Natural killer cell (primary cell): ENCODE results near the gene ZNF124. TPM values are rescaled to one million over a fixed set of nuclear protein-coding genes. Genes with fewer than 3 reads are reported as not detected.
A peak's percentile ranks its signal among the peaks of the same experiment; 100 is the strongest.

ENCODE experiments used
- ATAC-seq, 3 donors: fragments of 150-1000 bp in 2 of 3; fragments of 200-7000 bp in 1 of 3; cut with Tn5 transposase; 1 replicate in 1 of 3; 2 replicates in 2 of 3; pipeline ENCODE4 v1.10.0; 2021; ENCODE audit warnings: mild to moderate bottlenecking in 2 of 3, moderate library complexity in 2 of 3
- DNase-seq, 2 donors: peaks; one replicate each; pipeline versions ENCODE4 v3.0.0 to v3.0.0-alpha.2; 2013 to 2021; ENCODE audit warnings: mixed read lengths in 1 of 2
- H3K27ac ChIP-seq: one replicate; pipeline ENCODE4 v1.5.1; 2013; ENCODE audit warnings: mild to moderate bottlenecking, low read length
- H3K27me3 ChIP-seq: one replicate; pipeline ENCODE4 v1.6.1; 2013; ENCODE audit warnings: low read length; ENCODE audit not compliant: control insufficient read depth, insufficient read depth
- H3K36me3 ChIP-seq: one replicate; pipeline ENCODE4 v1.6.1; 2013; ENCODE audit warnings: low read length; ENCODE audit not compliant: control insufficient read depth, insufficient read depth
- H3K4me1 ChIP-seq: one replicate; pipeline ENCODE4 v1.6.1; 2013; ENCODE audit warnings: low read length; ENCODE audit not compliant: control insufficient read depth, insufficient read depth
- H3K4me3 ChIP-seq: one replicate; pipeline ENCODE4 v1.5.1; 2013; ENCODE audit warnings: low read length
- H3K9me3 ChIP-seq: one replicate; pipeline ENCODE4 v1.6.1; 2013; ENCODE audit warnings: low read length; ENCODE audit not compliant: control insufficient read depth, insufficient read depth
- H3K27ac Mint-ChIP-seq, 2 donors: one replicate each; pipeline ENCODE4 v1.8.0; 2022; ENCODE audit warnings: mild to moderate bottlenecking in 2 of 2, mixed read lengths in 2 of 2, moderate library complexity in 1 of 2
- H3K27me3 Mint-ChIP-seq, 2 donors: one replicate each; pipeline ENCODE4 v1.8.0; 2022; ENCODE audit warnings: low read depth in 2 of 2, mixed read lengths in 2 of 2
- H3K36me3 Mint-ChIP-seq: one replicate; pipeline ENCODE4 v1.8.0; 2022; ENCODE audit warnings: mixed read lengths
- H3K4me1 Mint-ChIP-seq, 2 donors: one replicate each; pipeline ENCODE4 v1.8.0; 2022; ENCODE audit warnings: mixed read lengths in 2 of 2
- H3K4me3 Mint-ChIP-seq: one replicate; pipeline ENCODE4 v1.8.0; 2022; ENCODE audit warnings: mild to moderate bottlenecking, moderate library complexity, mixed read lengths
- H3K9me3 Mint-ChIP-seq, 2 donors: one replicate each; pipeline ENCODE4 v1.8.0; 2022; ENCODE audit warnings: mixed read lengths in 2 of 2
- WGBS: methylation state at CpG from one replicate; pipeline ENCODE4 v1.1.7; 2013; ENCODE audit warnings: missing lambda C conversion rate; ENCODE audit not compliant: insufficient coverage; 5-methylcytosine and 5-hydroxymethylcytosine counted together
- intact Hi-C: fragments of 100-400 bp; cut with micrococcal nuclease; formaldehyde crosslinking; loops from one replicate; pipeline ENCODE4 v1.14.2; 2022
- total RNA-seq, 4 donors: library from RNA; stranded (reverse); fragments of 120-200 nt in 1 of 4; gene quantifications; one replicate each; pipeline versions ENCODE4 v1.2.3 to v1.2.4, GENCODE V29; 2013 to 2022
- TF ChIP-seq, protein P1 (sequence below): fragments of 200-600 bp; IDR thresholded peaks from one replicate; pipeline ENCODE4 v1.8.0; 2022; ENCODE audit warnings: antibody characterized with exemption

ZNF124 gene
- total RNA-seq, 3 donors from 2014 or later (not counting 1 experiment from before 2014, with no cell fraction given), result 22.0 to 50.6 (median 31.2) TPM

DNA sequence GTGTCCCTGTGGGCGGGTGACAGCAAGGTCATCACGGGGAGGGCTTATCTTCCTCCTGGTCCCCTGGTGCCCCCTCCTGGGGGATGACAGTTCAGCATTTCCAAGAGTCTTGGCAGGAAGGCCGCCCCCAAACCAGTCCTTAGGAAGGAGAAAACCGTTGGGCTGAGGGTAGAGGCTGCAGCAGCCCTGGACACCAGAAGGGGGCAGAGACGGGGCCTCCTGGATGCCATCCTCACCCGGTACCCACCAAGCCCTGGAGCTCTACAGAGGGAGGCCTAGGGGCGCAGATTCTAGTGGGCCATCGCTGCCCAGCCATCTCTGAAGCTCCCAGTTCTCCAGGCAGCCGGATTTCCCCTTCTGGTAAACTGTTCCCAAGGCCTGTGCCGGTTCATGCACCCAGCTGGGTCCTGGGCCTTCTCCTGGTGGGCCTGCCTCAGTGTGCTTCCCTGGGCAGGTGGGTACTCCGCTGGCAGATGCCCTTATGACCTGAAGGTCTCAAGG, 52.8 kb downstream of the ZNF124 start:
- Mint-ChIP-seq H3K27ac (no peak overlapping the region), H3K4me1 (peaks cover 0 to 3% of the 10 kb centered on the region in 2 donors), H3K36me3 (no peaks in the 10 kb centered on the region), H3K9me3 (no peaks in the 10 kb centered on the region), H3K27me3 (no peaks in the 10 kb centered on the region), H3K4me3 (no peak overlapping the region)
- Histone ChIP-seq H3K4me3 (no peak overlapping the region), H3K9me3 (no peaks in the 10 kb centered on the region), H3K27me3 (no peaks in the 10 kb centered on the region), H3K4me1 (no peaks in the 10 kb centered on the region), H3K27ac (no peak overlapping the region), H3K36me3 (no peaks in the 10 kb centered on the region)
- peak in 2 of 3 donors; percentile 40 to 56 for ATAC-seq
- TF ChIP-seq, protein P1, sequence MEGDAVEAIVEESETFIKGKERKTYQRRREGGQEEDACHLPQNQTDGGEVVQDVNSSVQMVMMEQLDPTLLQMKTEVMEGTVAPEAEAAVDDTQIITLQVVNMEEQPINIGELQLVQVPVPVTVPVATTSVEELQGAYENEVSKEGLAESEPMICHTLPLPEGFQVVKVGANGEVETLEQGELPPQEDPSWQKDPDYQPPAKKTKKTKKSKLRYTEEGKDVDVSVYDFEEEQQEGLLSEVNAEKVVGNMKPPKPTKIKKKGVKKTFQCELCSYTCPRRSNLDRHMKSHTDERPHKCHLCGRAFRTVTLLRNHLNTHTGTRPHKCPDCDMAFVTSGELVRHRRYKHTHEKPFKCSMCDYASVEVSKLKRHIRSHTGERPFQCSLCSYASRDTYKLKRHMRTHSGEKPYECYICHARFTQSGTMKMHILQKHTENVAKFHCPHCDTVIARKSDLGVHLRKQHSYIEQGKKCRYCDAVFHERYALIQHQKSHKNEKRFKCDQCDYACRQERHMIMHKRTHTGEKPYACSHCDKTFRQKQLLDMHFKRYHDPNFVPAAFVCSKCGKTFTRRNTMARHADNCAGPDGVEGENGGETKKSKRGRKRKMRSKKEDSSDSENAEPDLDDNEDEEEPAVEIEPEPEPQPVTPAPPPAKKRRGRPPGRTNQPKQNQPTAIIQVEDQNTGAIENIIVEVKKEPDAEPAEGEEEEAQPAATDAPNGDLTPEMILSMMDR, result no peak
- intact Hi-C loops, result no loop called here
- WGBS, result 67% methylated on average over 11 of the region's 11 CpGs
- peak in 1 of 2 donors; percentile 43 for DNase-seq

DNA sequence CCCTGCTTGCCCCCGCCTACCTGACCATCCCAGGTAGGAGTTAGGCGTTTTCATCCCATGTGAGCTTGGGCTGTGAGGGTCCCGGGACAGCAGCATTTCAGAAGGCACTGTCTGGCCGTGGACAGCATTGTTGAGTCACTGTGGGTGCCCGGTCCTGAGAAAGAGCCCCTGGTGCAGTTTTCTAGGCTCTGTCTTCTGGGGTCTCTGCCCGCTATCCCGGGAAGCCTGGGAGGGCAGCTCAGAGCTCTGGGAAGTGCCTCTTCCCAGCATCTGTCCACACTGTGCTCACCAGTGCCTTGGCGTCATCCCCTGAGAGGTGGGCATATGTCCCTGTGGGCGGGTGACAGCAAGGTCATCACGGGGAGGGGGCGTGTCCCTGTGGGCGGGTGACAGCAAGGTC, 56.3 kb downstream of the ZNF124 start:
- 93% methylated on average over 8 of the region's 12 CpGs for WGBS
- peak overlapping the region in 1 of 2 donors; percentile 78 for H3K27ac Mint-ChIP-seq
- TF ChIP-seq, protein P1, result no peak
- no peak overlapping the region for H3K4me3 Mint-ChIP-seq
- ATAC-seq (no peak), DNase-seq (no peak)
- intact Hi-C loops, result no loop called here
- peaks cover 6 to 9% of the 10 kb centered on the region in 2 donors for H3K4me1 Mint-ChIP-seq
- no peaks in the 10 kb centered on the region for H3K36me3 Mint-ChIP-seq
- H3K9me3 Mint-ChIP-seq, result no peaks in the 10 kb centered on the region
- peaks cover 14% of the 10 kb centered on the region for H3K4me1 ChIP-seq
- peaks cover 6 to 7% of the 10 kb centered on the region in 2 donors for H3K27me3 Mint-ChIP-seq
- no peaks in the 10 kb centered on the region for H3K36me3 ChIP-seq
- H3K4me3 ChIP-seq, result no peak overlapping the region
- no peaks in the 10 kb centered on the region for H3K9me3 ChIP-seq
- peaks cover 13% of the 10 kb centered on the region for H3K27me3 ChIP-seq
- no peak overlapping the region for H3K27ac ChIP-seq

DNA sequence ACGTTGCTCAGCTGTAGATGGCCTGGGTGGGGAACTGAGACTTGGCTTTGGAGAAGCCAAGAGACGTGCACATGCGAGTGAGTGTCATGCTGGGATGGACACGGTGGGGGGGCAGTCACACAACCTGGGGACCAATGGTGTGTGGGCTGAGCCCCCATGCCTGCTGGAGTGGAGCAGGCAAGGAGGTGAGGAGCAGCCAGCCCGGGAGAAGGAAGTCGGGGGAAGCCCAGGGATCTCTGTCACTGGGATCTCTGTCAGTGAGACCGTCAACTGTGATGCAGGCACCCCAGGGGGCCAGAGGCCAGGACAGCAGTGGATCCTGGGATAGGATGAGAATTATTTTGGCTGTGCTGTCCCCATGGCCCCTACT, 56.7 kb downstream of the ZNF124 start:
- peak in 1 of 3 donors; percentile 10 for ATAC-seq
- Mint-ChIP-seq H3K27ac (peak overlapping the region in 1 of 2 donors; percentile 78), H3K27me3 (peaks cover 8 to 9% of the 10 kb centered on the region in 2 donors), H3K36me3 (no peaks in the 10 kb centered on the region), H3K4me1 (peaks cover 7 to 10% of the 10 kb centered on the region in 2 donors), H3K4me3 (no peak overlapping the region), H3K9me3 (no peaks in the 10 kb centered on the region)
- WGBS, result 77% methylated on average over 7 of the region's 7 CpGs
- no peaks in the 10 kb centered on the region for H3K9me3 ChIP-seq
- DNase-seq, result no peak
- H3K36me3 ChIP-seq, result no peaks in the 10 kb centered on the region
- H3K4me3 ChIP-seq, result no peak overlapping the region
- peaks cover 15% of the 10 kb centered on the region for H3K27me3 ChIP-seq
- H3K27ac ChIP-seq, result no peak overlapping the region
- TF ChIP-seq, protein P1, result no peak
- H3K4me1 ChIP-seq, result peaks cover 16% of the 10 kb centered on the region
- intact Hi-C loops, result no loop called here
